K562 (cell line): ENCODE measurements around the gene CLCNKA. TPM values are rescaled to one million over a fixed set of nuclear protein-coding genes. Genes with fewer than 3 reads are reported as not detected.

ENCODE experiments used
- ATAC-seq: fragments of 200-7000 bp; cut with Tn5 transposase; 3 replicates; pipeline ENCODE4 v1.9.1; 2020; ENCODE audit warnings: moderate library complexity
- BruUV-seq: library from RNA; stranded (reverse); fragments of 400-500 nt; replicated peaks from 2 replicates; lab custom pipeline; 2021; lab: Mats Ljungman, UMichigan
- CTCF ChIA-PET: fragments of 300-600 bp; formaldehyde crosslinking; extraction: SDS; loops from one replicate; lab custom pipeline; 2021; ENCODE audit warnings: low intra/inter-chr PET ratio; lab: Yijun Ruan, JAX
- POLR2A ChIA-PET: fragments of 300-600, 350-650 bp; sonication (Branson Sonifier 250); formaldehyde crosslinking; extraction: SDS; loops from one replicate; lab custom pipeline; 2021; ENCODE audit warnings: antibody characterized with exemption, inconsistent platforms; lab: Yijun Ruan, JAX
- DNase-seq, 4 experiments: peaks; one replicate each; pipeline versions ENCODE4 v3.0.0 to v3.0.0-alpha.2; 2011 to 2018; ENCODE audit warnings: low spot score in 3 of 4, mixed read lengths in 3 of 4; ENCODE audit errors: extremely low read depth in 1 of 4
- FAIRE-seq: peaks from 2 replicates; lab custom pipeline; 2011; peaks lifted over from hg19 to GRCh38; lab: Jason Lieb, UNC
- H2AFZ ChIP-seq: 2 replicates; pipeline ENCODE4 v1.6.0; 2011; ENCODE audit warnings: low read depth, low read length, control low read depth, inconsistent platforms
- H3K27ac ChIP-seq: fragments of 200-600 bp; 3 replicates; pipeline ENCODE4 v1.8.0; 2011; ENCODE audit warnings: low read depth, mild to moderate bottlenecking, control low read depth, inconsistent platforms, low read length, moderate library complexity, mixed read lengths; ENCODE audit errors: extremely low read depth
- H3K27me3 ChIP-seq, 2 experiments: fragments of 300-600 bp in 1 of 2; 2 replicates in 1 of 2; 3 replicates in 1 of 2; pipeline versions ENCODE4 v1.6.0 to v1.8.0; 2011; ENCODE audit warnings: inconsistent platforms in 2 of 2, low read length in 2 of 2, mild to moderate bottlenecking in 1 of 2, mixed read lengths in 1 of 2, moderate library complexity in 1 of 2; ENCODE audit not compliant: control insufficient read depth in 2 of 2, insufficient read depth in 2 of 2
- H3K36me3 ChIP-seq: fragments of 300-600 bp; 3 replicates; pipeline ENCODE4 v1.8.0; 2011; ENCODE audit warnings: mild to moderate bottlenecking, low read length, inconsistent platforms; ENCODE audit not compliant: control insufficient read depth, insufficient read depth
- H3K4me1 ChIP-seq, 2 experiments: fragments of 200-600 bp in 1 of 2; replicated peaks in 1 of 2; 2 replicates in 1 of 2; 3 replicates in 1 of 2; pipeline versions ENCODE4 v1.5.1 to v1.8.0; 2011; ENCODE audit warnings: inconsistent platforms in 2 of 2, low read length in 2 of 2, mild to moderate bottlenecking in 1 of 2, mixed read lengths in 1 of 2, moderate library complexity in 1 of 2; ENCODE audit not compliant: control insufficient read depth in 2 of 2, insufficient read depth in 2 of 2
- H3K4me2 ChIP-seq: 2 replicates; pipeline ENCODE4 v1.6.1; 2011; ENCODE audit warnings: low read length, control low read depth, inconsistent platforms, mixed read lengths; ENCODE audit not compliant: insufficient read depth
- H3K4me3 ChIP-seq: fragments of 200-600 bp; sonication (generic), shearing (Covaris generic); 2 replicates; pipeline ENCODE4 v1.5.1; 2016; ENCODE audit warnings: control low read depth, inconsistent platforms
- H3K79me2 ChIP-seq: fragments of 200-600 bp; 3 replicates; pipeline ENCODE4 v1.8.0; 2011; ENCODE audit warnings: low read length, inconsistent platforms; ENCODE audit not compliant: control insufficient read depth, insufficient read depth
- H3K9ac ChIP-seq, 2 experiments: 2 replicates each; pipeline versions ENCODE4 v1.6.0 to v1.6.1; 2011; ENCODE audit warnings: low read depth in 2 of 2, low read length in 2 of 2, control low read depth in 1 of 2, inconsistent platforms in 1 of 2, mild to moderate bottlenecking in 1 of 2, mixed read lengths in 1 of 2; ENCODE audit not compliant: insufficient read depth in 1 of 2
- H3K9me1 ChIP-seq: one replicate; pipeline ENCODE4 v1.6.0; 2011; ENCODE audit warnings: inconsistent platforms, mild to moderate bottlenecking, low read length, moderate library complexity; ENCODE audit not compliant: control insufficient read depth, insufficient read depth
- H3K9me3 ChIP-seq: replicated peaks from 2 replicates; pipeline ENCODE4 v1.5.1; 2011; ENCODE audit warnings: low read depth, low read length, inconsistent platforms; ENCODE audit not compliant: control insufficient read depth, insufficient read depth
- H4K20me1 ChIP-seq: replicated peaks from 2 replicates; pipeline ENCODE4 v1.6.1; 2011; ENCODE audit warnings: low read length, inconsistent platforms, mixed read lengths; ENCODE audit not compliant: control insufficient read depth, insufficient read depth
- CBX1 ChIP-seq: sonication (generic); IDR thresholded peaks from 2 replicates; pipeline ENCODE4 v1.6.1; 2016; ENCODE audit warnings: antibody characterized with exemption, low read depth, mild to moderate bottlenecking
- ETS2 ChIP-seq: IDR thresholded peaks from 2 replicates; pipeline ENCODE4 v1.6.1; 2016; ENCODE audit warnings: borderline replicate concordance, missing genetic modification characterization, mild to moderate bottlenecking, moderate library complexity, missing compliant biosample characterization; ENCODE audit not compliant: poor library complexity, severe bottlenecking
- FOXJ3 ChIP-seq: sonication (generic); formaldehyde crosslinking; IDR thresholded peaks from 2 replicates; pipeline ENCODE4 v1.4.0; 2020; ENCODE audit warnings: mild to moderate bottlenecking, missing genetic modification reagents
- HNRNPL ChIP-seq: fragments of 200-400 bp; formaldehyde crosslinking; IDR thresholded peaks from 2 replicates; pipeline ENCODE4 v1.6.1; 2017; ENCODE audit warnings: low read depth, mild to moderate bottlenecking, low read length
- MXI1 ChIP-seq: IDR thresholded peaks from 2 replicates; pipeline ENCODE4 v1.6.1; 2011; ENCODE audit warnings: low read depth, mild to moderate bottlenecking, improper control_type of control experiment, low read length
- NR4A1 ChIP-seq, 2 experiments: fragments of 250-450 bp in 1 of 2; fragments of 450-650 bp in 1 of 2; sonication (Bioruptor Pico) in 1 of 2; IDR thresholded peaks; 2 replicates each; pipeline versions ENCODE4 v1.4.0 to v1.6.1; 2016 to 2020; ENCODE audit warnings: mild to moderate bottlenecking in 2 of 2, missing compliant biosample characterization in 1 of 2, missing genetic modification characterization in 1 of 2, moderate library complexity in 1 of 2
- PHF8 ChIP-seq: fragments of 200-600 bp; sonication (generic); IDR thresholded peaks from 2 replicates; pipeline ENCODE4 v1.6.1; 2012; ENCODE audit warnings: mixed run types, mild to moderate bottlenecking, inconsistent platforms, low read length, moderate library complexity, borderline replicate concordance
- PTTG1 ChIP-seq: fragments of 450-650 bp; IDR thresholded peaks from 2 replicates; pipeline ENCODE4 v1.6.1; 2016; ENCODE audit warnings: low read depth, mild to moderate bottlenecking, missing genetic modification characterization, missing compliant biosample characterization
- SMAD3 ChIP-seq: fragments of 450-650 bp; formaldehyde crosslinking; conservative IDR thresholded peaks from 2 replicates; pipeline ENCODE4 v1.4.0; 2020; ENCODE audit warnings: mild to moderate bottlenecking
- THAP7 ChIP-seq: fragments of 250-450 bp; sonication (Bioruptor Pico); IDR thresholded peaks from 2 replicates; pipeline ENCODE4 v1.5.0; 2021
- ZBTB43 ChIP-seq: sonication (generic); formaldehyde crosslinking; IDR thresholded peaks from 2 replicates; pipeline ENCODE4 v1.8.0; 2023; ENCODE audit warnings: mild to moderate bottlenecking, missing genetic modification reagents
- ZNF507 ChIP-seq: conservative IDR thresholded peaks from 2 replicates; pipeline ENCODE4 v1.6.1; 2017; ENCODE audit warnings: missing genetic modification characterization, missing compliant biosample characterization
- ZZZ3 ChIP-seq: fragments of 450-650 bp; IDR thresholded peaks from 2 replicates; pipeline ENCODE4 v1.6.1; 2016; ENCODE audit warnings: antibody characterized with exemption, mild to moderate bottlenecking, moderate library complexity
- WGBS: fragments of 100-300 bp; shearing (Covaris generic); methylation state at CpG from one replicate; pipeline ENCODE4 v1.1.6; 2016; ENCODE audit warnings: low coverage, mixed read lengths; ENCODE audit not compliant: insufficient coverage; ENCODE audit errors: missing lambda C conversion rate; 5-methylcytosine and 5-hydroxymethylcytosine counted together
- in situ Hi-C: fragments of 300-500 bp; cut with MboI; formaldehyde crosslinking; loops from 4 replicates; pipeline ENCODE4 v1.15.0; 2018; ENCODE audit warnings: inconsistent platforms, mixed read lengths
- intact Hi-C: fragments of 100-400 bp; cut with micrococcal nuclease; formaldehyde crosslinking; loops from 2 replicates; pipeline ENCODE4 v1.14.2; 2022
- polyA plus RNA-seq, 8 experiments: library from polyadenylated mRNA; depleted of rRNA in 4 of 8; stranded (reverse) in 5 of 8; unstranded in 3 of 8; fragments of >200 nt; fragmentation: Nextera tagmentation in 2 of 8; fragmentation: Illumina TruSeq in 1 of 8; extraction: Ambion mirVana in 2 of 8; extraction: Trizol in 1 of 8; gene quantifications; 2 replicates each; pipeline versions ENCODE4 v1.2.1 to v1.2.3, GENCODE V29; 2011 to 2014; ENCODE audit warnings: inconsistent platforms in 1 of 8, missing spikeins in 1 of 8
- total RNA-seq, 7 experiments: library from RNA; depleted of rRNA in 6 of 7; stranded (reverse); fragments of >200 nt in 6 of 7; fragmentation: Illumina TruSeq in 2 of 7; extraction: Trizol in 2 of 7; gene quantifications; 2 replicates each; pipeline versions ENCODE4 v1.2.1 to v1.2.3, GENCODE V29; 2011 to 2021; ENCODE audit warnings: low replicate concordance in 1 of 7
- TF ChIP-seq, protein P1 (sequence below): IDR thresholded peaks from 2 replicates; pipeline ENCODE4 v1.6.1; 2014; ENCODE audit warnings: antibody characterized with exemption

CLCNKA gene
- total and polyA plus RNA-seq, 9 of the 15 experiments (the other 6 are each of a cell fraction or from before 2014, with no cell fraction given) = 0.03 to 0.37 (median 0.10) TPM; not detected in 3

- TF ChIP-seq ETS2 (tag) = no peak
Measured at GRCh38 chr1:16009678-16010077, 12.2 kb upstream of the CLCNKA start (continued).

DNA sequence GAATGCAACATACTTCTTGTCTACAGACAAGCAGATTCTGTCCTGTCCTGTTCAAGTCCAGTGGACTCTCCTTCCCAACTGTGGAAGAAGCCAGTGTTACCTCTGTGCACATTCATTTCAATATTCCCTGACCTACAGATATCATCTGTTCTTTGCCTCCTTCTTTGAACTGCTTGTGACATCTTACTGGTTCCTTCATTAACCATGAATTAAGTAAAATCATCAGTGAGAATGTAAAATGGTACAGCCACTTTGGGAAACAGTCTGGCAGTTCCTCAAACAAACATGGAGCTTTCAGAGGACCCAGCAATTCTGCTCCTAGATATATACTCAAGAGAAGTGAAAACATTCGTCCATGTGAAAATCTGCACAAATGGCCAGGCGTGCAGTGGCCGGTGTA lies 11.0 kb upstream of the CLCNKA start:
- intact Hi-C loops = no loop called here
- peak overlapping the region in 1 of 2 experiments; percentile 6; a peak in 1 of 4 replicates for H3K9ac ChIP-seq
- no TSS peak for BruUV-seq
- H3K9me3 ChIP-seq = no peaks in the 10 kb centered on the region
- no peaks in the 10 kb centered on the region for H4K20me1 ChIP-seq
- H3K27me3 ChIP-seq = peaks cover 0 to 3% of the 10 kb centered on the region in 2 experiments; a peak in 1 of 5 replicates
- H2AFZ ChIP-seq = no peak overlapping the region
- no peak overlapping the region for H3K4me3 ChIP-seq
- FAIRE-seq (no peak), DNase-seq (no peak), ATAC-seq (no peak)
- H3K9me1 ChIP-seq = no peaks in the 10 kb centered on the region
- TF ChIP-seq HNRNPL (no peak), PHF8 (no peak), PTTG1 (tag) (no peak), SMAD3 (no peak), NR4A1 (CRISPR knock-in tag; IDR thresholded peaks at IDR 0.05) (no peak), NR4A1 (tag; IDR thresholded peaks at IDR 0.05) (no peak), ZNF507 (tag) (no peak), THAP7 (CRISPR knock-in tag) (no peak), ZBTB43 (CRISPR knock-in tag) (no peak), ZZZ3 (no peak), FOXJ3 (CRISPR knock-in tag) (no peak), CBX1 (no peak), MXI1 (no peak)
- TF ChIP-seq, protein P1, sequence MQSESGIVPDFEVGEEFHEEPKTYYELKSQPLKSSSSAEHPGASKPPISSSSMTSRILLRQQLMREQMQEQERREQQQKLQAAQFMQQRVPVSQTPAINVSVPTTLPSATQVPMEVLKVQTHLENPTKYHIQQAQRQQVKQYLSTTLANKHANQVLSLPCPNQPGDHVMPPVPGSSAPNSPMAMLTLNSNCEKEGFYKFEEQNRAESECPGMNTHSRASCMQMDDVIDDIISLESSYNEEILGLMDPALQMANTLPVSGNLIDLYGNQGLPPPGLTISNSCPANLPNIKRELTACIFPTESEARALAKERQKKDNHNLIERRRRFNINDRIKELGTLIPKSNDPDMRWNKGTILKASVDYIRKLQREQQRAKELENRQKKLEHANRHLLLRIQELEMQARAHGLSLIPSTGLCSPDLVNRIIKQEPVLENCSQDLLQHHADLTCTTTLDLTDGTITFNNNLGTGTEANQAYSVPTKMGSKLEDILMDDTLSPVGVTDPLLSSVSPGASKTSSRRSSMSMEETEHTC = no peak
- WGBS = 86% methylated on average over 3 of the region's 3 CpGs
- H3K79me2 ChIP-seq = no peaks in the 10 kb centered on the region
- H3K27ac ChIP-seq = no peak overlapping the region; the same call in 2 of the 3 replicates
- CTCF ChIA-PET = interaction anchor here (2.6 to 6.1 kb wide), 3 partner anchors 21 to 177 kb away, joined by 14 to 53 read pairs (median 50); no protein-coding TSS in a partner anchor
- no peaks in the 10 kb centered on the region for H3K36me3 ChIP-seq
- H3K4me2 ChIP-seq = no peak overlapping the region
- POLR2A ChIA-PET = interaction anchor here (1.5 to 1.6 kb wide), 2 partner anchors 13 to 47 kb away, joined by 6 to 7 read pairs; no protein-coding TSS in a partner anchor
- in situ Hi-C loops = loop anchor here (5.0 to 10.0 kb wide), 2 partner anchors 54 to 181 kb away; no protein-coding TSS in a partner anchor
- peaks cover 40 to 49% of the 10 kb centered on the region in 2 experiments for H3K4me1 ChIP-seq
